Liver (tissue), 9 donors: ENCODE results near the gene BCR. TPM values are rescaled to one million over a fixed set of nuclear protein-coding genes. Genes with fewer than 3 reads are reported as not detected.

Experiments used
- DNase-seq: peaks from one replicate; pipeline ENCODE4 v3.0.0-alpha.2; 2017; ENCODE audit warnings: low spot score
- H3K27ac ChIP-seq, 2 donors: one replicate each; pipeline ENCODE4 v1.7.0; 2013; ENCODE audit warnings: inconsistent platforms in 2 of 2, low read length in 2 of 2, control low read depth in 1 of 2, low read depth in 1 of 2, mild to moderate bottlenecking in 1 of 2
- H3K27me3 ChIP-seq, 4 donors: one replicate each; pipeline versions ENCODE4 v1.6.1 to v1.7.0; 2013; ENCODE audit warnings: low read length in 3 of 4, inconsistent platforms in 1 of 4, mild to moderate bottlenecking in 1 of 4, moderate library complexity in 1 of 4; ENCODE audit not compliant: control insufficient read depth in 4 of 4, insufficient read depth in 4 of 4
- H3K36me3 ChIP-seq, 4 donors: one replicate each; pipeline versions ENCODE4 v1.6.1 to v1.7.0; 2013; ENCODE audit warnings: low read length in 3 of 4, mild to moderate bottlenecking in 3 of 4, low read depth in 1 of 4, moderate library complexity in 1 of 4; ENCODE audit not compliant: control insufficient read depth in 4 of 4, insufficient read depth in 3 of 4
- H3K4me1 ChIP-seq, 4 donors: one replicate each; pipeline versions ENCODE4 v1.6.1 to v1.7.0; 2013; ENCODE audit warnings: low read length in 3 of 4, mild to moderate bottlenecking in 3 of 4, moderate library complexity in 1 of 4; ENCODE audit not compliant: control insufficient read depth in 4 of 4, insufficient read depth in 4 of 4
- H3K4me3 ChIP-seq, 3 donors: one replicate each; pipeline versions ENCODE4 v1.6.1 to v1.7.0; 2013; ENCODE audit warnings: low read length in 3 of 3, control low read depth in 1 of 3, low read depth in 1 of 3, mild to moderate bottlenecking in 1 of 3
- H3K9ac ChIP-seq, 2 donors: one replicate each; pipeline ENCODE4 v1.7.0; 2013; ENCODE audit warnings: low read length in 2 of 2, mild to moderate bottlenecking in 2 of 2, moderate library complexity in 2 of 2, control low read depth in 1 of 2, low read depth in 1 of 2
- H3K9me3 ChIP-seq, 4 donors: one replicate each; pipeline versions ENCODE4 v1.6.1 to v1.7.0; 2013; ENCODE audit warnings: low read length in 3 of 4; ENCODE audit not compliant: control insufficient read depth in 4 of 4
- FOXA1 ChIP-seq: IDR thresholded peaks from 2 replicates; pipeline ENCODE4 v1.6.1; 2016; ENCODE audit warnings: antibody characterized with exemption
- FOXA2 ChIP-seq: IDR thresholded peaks from 2 replicates; pipeline ENCODE4 v1.6.1; 2016; ENCODE audit warnings: antibody characterized with exemption
- GABPA ChIP-seq, 2 donors: IDR thresholded peaks in 1 of 2; conservative IDR thresholded peaks in 1 of 2; 2 replicates each; pipeline ENCODE4 v1.6.1; 2016; ENCODE audit warnings: antibody characterized with exemption in 2 of 2, mild to moderate bottlenecking in 1 of 2, moderate library complexity in 1 of 2
- HNF4A ChIP-seq, 2 donors: conservative IDR thresholded peaks; 2 replicates each; pipeline ENCODE4 v1.6.1; 2016; ENCODE audit warnings: antibody characterized with exemption in 2 of 2, mild to moderate bottlenecking in 2 of 2
- HNF4G ChIP-seq: IDR thresholded peaks from 2 replicates; pipeline ENCODE4 v1.6.1; 2016; ENCODE audit warnings: antibody characterized with exemption
- JUND ChIP-seq, 2 donors: IDR thresholded peaks; 2 replicates each; pipeline ENCODE4 v1.6.1; 2016; ENCODE audit warnings: antibody characterized with exemption in 2 of 2
- NR2F2 ChIP-seq: IDR thresholded peaks from 2 replicates; pipeline ENCODE4 v1.6.1; 2016; ENCODE audit warnings: antibody characterized with exemption
- RAD21 ChIP-seq, 2 donors: IDR thresholded peaks; 2 replicates each; pipeline ENCODE4 v1.6.1; 2016; ENCODE audit warnings: antibody characterized with exemption in 2 of 2, mild to moderate bottlenecking in 2 of 2
- RXRA ChIP-seq, 2 donors: IDR thresholded peaks; 2 replicates each; pipeline ENCODE4 v1.6.1; 2017 to 2018; ENCODE audit warnings: antibody characterized with exemption in 2 of 2, mild to moderate bottlenecking in 1 of 2
- YY1 ChIP-seq: IDR thresholded peaks from 2 replicates; pipeline ENCODE4 v1.6.1; 2016; ENCODE audit warnings: antibody characterized with exemption, mild to moderate bottlenecking
- WGBS: extraction: QIAGEN DNeasy Blood & Tissue Kit; methylation state at CpG from one replicate; pipeline ENCODE4 v1.1.7; 2013; 5-methylcytosine and 5-hydroxymethylcytosine counted together
- polyA plus RNA-seq, 2 donors: library from polyadenylated mRNA; stranded (reverse) in 1 of 2; unstranded in 1 of 2; fragments of 200-250 nt in 1 of 2; fragments of >200 nt in 1 of 2; fragmentation: Nextera tagmentation in 1 of 2; extraction: Ambion mirVana in 1 of 2; gene quantifications; one replicate each; pipeline versions ENCODE4 v1.2.1 to v1.2.3, GENCODE V29; 2013 to 2015
- total RNA-seq, 2 donors: library from RNA; depleted of rRNA; stranded (reverse); fragments of >200 nt; gene quantifications; one replicate each; pipeline ENCODE4 v1.2.3, GENCODE V29; 2014
- TF ChIP-seq, protein P1 (sequence below): fragments of 150-350 bp; IDR thresholded peaks from 2 replicates; pipeline ENCODE4 v1.5.1; 2017; ENCODE audit warnings: improper control_type of control experiment, low read depth, low read length; ENCODE audit not compliant: missing input control
- TF ChIP-seq, protein P2 (sequence below): IDR thresholded peaks from 2 replicates; pipeline ENCODE4 v1.6.1; 2016; ENCODE audit warnings: antibody characterized with exemption
- TF ChIP-seq, protein P3 (sequence below): IDR thresholded peaks from 2 replicates; pipeline ENCODE4 v1.6.1; 2016; ENCODE audit warnings: antibody characterized with exemption
- TF ChIP-seq, protein P4 (sequence below): IDR thresholded peaks from 2 replicates; pipeline ENCODE4 v1.6.1; 2016; ENCODE audit warnings: antibody characterized with exemption, mild to moderate bottlenecking
- TF ChIP-seq, protein P5 (sequence below): IDR thresholded peaks from 2 replicates; pipeline ENCODE4 v1.6.1; 2016; ENCODE audit warnings: antibody characterized with exemption
- donor health status: healthy.
- donor health status: healthy.
- donor health status: healthy.
- donor health status: healthy.
- donor health status: healthy.

BCR gene
- total and polyA plus RNA-seq, 4 donors, result 7.4 to 35.6 (median 18.3) TPM

DNA sequence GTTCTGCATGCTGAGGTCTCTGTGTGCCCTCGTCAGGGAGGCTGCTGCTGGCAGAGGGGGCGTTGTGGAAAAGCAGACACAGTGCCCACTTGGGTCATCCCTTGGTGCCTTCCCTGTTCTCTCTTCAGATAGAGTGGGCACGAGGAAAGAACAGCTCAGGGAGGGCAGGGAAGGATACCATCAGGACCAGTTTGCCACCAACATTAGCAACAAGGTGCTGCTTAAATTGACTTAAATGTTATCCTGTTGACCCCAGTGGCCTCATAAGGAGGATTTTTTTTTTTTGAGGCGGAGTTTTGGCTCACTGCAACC is 91.2 kb downstream of the BCR start:
- Histone ChIP-seq H3K9ac (no peak overlapping the region), H3K36me3 (peaks cover 7 to 43% (median 13%) of the 10 kb centered on the region in 4 donors)

DNA sequence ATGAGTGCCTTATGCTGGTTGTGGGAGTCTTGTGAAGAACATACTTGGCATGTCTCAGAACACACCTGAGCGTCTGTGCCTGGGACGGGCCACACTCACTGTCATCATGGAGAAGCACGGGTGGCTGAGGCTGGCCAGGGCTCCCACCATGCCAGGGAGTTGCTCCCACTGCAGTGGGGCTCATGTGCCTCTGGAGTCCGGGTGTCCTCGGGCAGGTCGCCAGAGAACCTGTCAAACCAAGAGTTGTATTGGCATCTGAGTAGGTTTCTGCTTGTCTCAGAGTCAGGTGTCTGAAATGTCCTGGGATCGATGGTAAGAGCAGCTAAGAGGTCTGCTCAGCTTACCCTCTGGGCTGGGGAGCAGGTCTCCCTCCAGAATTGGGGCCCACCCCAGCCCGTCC is 92.1 kb downstream of the BCR start:
- Histone ChIP-seq H3K27ac (no peak overlapping the region), H3K4me3 (no peak overlapping the region), H3K9ac (no peak overlapping the region), H3K9me3 (no peaks in the 10 kb centered on the region), H3K4me1 (no peaks in the 10 kb centered on the region), H3K27me3 (no peaks in the 10 kb centered on the region), H3K36me3 (peaks cover 7 to 48% (median 13%) of the 10 kb centered on the region in 4 donors)
- WGBS, result 88% methylated on average over 8 of the region's 8 CpGs
- no peak for DNase-seq
- TF ChIP-seq HNF4A (conservative IDR thresholded peaks at IDR 0.05) (no peak), JUND (IDR thresholded peaks at IDR 0.05) (no peak), HNF4G (no peak), YY1 (no peak), RAD21 (IDR thresholded peaks at IDR 0.05) (no peak)
- TF ChIP-seq, protein P1, sequence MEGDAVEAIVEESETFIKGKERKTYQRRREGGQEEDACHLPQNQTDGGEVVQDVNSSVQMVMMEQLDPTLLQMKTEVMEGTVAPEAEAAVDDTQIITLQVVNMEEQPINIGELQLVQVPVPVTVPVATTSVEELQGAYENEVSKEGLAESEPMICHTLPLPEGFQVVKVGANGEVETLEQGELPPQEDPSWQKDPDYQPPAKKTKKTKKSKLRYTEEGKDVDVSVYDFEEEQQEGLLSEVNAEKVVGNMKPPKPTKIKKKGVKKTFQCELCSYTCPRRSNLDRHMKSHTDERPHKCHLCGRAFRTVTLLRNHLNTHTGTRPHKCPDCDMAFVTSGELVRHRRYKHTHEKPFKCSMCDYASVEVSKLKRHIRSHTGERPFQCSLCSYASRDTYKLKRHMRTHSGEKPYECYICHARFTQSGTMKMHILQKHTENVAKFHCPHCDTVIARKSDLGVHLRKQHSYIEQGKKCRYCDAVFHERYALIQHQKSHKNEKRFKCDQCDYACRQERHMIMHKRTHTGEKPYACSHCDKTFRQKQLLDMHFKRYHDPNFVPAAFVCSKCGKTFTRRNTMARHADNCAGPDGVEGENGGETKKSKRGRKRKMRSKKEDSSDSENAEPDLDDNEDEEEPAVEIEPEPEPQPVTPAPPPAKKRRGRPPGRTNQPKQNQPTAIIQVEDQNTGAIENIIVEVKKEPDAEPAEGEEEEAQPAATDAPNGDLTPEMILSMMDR, result no peak
- TF ChIP-seq, protein P2, sequence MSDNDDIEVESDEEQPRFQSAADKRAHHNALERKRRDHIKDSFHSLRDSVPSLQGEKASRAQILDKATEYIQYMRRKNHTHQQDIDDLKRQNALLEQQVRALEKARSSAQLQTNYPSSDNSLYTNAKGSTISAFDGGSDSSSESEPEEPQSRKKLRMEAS, result no peak
- TF ChIP-seq, protein P3, sequence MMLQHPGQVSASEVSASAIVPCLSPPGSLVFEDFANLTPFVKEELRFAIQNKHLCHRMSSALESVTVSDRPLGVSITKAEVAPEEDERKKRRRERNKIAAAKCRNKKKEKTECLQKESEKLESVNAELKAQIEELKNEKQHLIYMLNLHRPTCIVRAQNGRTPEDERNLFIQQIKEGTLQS, result no peak

More for the DNA sequence above, 91.2 kb downstream of the BCR start:
- Histone ChIP-seq H3K27me3 (no peaks in the 10 kb centered on the region), H3K4me3 (no peak overlapping the region), H3K27ac (no peak overlapping the region), H3K9me3 (no peaks in the 10 kb centered on the region), H3K4me1 (no peaks in the 10 kb centered on the region)
- no peak for DNase-seq
- TF ChIP-seq, protein P1, result no peak
- TF ChIP-seq, protein P2, result no peak
- no peak for TF ChIP-seq HNF4G
- TF ChIP-seq GABPA (IDR thresholded peaks at IDR 0.05 in 1 of 2, conservative IDR thresholded peaks at IDR 0.05 in 1 of 2), result no peak
- no peak for TF ChIP-seq NR2F2
- no peak for TF ChIP-seq FOXA1
- TF ChIP-seq, protein P3, result no peak
- no peak for TF ChIP-seq RXRA (IDR thresholded peaks at IDR 0.05)
- TF ChIP-seq, protein P4, sequence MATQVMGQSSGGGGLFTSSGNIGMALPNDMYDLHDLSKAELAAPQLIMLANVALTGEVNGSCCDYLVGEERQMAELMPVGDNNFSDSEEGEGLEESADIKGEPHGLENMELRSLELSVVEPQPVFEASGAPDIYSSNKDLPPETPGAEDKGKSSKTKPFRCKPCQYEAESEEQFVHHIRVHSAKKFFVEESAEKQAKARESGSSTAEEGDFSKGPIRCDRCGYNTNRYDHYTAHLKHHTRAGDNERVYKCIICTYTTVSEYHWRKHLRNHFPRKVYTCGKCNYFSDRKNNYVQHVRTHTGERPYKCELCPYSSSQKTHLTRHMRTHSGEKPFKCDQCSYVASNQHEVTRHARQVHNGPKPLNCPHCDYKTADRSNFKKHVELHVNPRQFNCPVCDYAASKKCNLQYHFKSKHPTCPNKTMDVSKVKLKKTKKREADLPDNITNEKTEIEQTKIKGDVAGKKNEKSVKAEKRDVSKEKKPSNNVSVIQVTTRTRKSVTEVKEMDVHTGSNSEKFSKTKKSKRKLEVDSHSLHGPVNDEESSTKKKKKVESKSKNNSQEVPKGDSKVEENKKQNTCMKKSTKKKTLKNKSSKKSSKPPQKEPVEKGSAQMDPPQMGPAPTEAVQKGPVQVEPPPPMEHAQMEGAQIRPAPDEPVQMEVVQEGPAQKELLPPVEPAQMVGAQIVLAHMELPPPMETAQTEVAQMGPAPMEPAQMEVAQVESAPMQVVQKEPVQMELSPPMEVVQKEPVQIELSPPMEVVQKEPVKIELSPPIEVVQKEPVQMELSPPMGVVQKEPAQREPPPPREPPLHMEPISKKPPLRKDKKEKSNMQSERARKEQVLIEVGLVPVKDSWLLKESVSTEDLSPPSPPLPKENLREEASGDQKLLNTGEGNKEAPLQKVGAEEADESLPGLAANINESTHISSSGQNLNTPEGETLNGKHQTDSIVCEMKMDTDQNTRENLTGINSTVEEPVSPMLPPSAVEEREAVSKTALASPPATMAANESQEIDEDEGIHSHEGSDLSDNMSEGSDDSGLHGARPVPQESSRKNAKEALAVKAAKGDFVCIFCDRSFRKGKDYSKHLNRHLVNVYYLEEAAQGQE, result no peak
- no peak for TF ChIP-seq FOXA2
- TF ChIP-seq, protein P5, sequence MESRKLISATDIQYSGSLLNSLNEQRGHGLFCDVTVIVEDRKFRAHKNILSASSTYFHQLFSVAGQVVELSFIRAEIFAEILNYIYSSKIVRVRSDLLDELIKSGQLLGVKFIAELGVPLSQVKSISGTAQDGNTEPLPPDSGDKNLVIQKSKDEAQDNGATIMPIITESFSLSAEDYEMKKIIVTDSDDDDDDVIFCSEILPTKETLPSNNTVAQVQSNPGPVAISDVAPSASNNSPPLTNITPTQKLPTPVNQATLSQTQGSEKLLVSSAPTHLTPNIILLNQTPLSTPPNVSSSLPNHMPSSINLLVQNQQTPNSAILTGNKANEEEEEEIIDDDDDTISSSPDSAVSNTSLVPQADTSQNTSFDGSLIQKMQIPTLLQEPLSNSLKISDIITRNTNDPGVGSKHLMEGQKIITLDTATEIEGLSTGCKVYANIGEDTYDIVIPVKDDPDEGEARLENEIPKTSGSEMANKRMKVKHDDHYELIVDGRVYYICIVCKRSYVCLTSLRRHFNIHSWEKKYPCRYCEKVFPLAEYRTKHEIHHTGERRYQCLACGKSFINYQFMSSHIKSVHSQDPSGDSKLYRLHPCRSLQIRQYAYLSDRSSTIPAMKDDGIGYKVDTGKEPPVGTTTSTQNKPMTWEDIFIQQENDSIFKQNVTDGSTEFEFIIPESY, result no peak
- WGBS, result 96% methylated on average over 4 of the region's 4 CpGs
